ENCODE results near the gene ANKRD44. TPM values are rescaled to one million over a fixed set of nuclear protein-coding genes. Genes with fewer than 3 reads are reported as not detected.
A peak's percentile ranks its signal among the peaks of the same experiment; 100 is the strongest.
"Not testable (repeated sequence)": the region's sequence is repeated elsewhere in the genome, so short reads cannot be mapped to it uniquely, and the experiment has no call there.

The ANKRD44 gene
- total RNA-seq, 1 donor from 2014 or later: 9.7 TPM

GRCh38 chr2:197261808-197262226 is 48.8 kb downstream of the ANKRD44 start:
- DNase-seq (ENCODE audit: low read depth): no peak

DNA sequence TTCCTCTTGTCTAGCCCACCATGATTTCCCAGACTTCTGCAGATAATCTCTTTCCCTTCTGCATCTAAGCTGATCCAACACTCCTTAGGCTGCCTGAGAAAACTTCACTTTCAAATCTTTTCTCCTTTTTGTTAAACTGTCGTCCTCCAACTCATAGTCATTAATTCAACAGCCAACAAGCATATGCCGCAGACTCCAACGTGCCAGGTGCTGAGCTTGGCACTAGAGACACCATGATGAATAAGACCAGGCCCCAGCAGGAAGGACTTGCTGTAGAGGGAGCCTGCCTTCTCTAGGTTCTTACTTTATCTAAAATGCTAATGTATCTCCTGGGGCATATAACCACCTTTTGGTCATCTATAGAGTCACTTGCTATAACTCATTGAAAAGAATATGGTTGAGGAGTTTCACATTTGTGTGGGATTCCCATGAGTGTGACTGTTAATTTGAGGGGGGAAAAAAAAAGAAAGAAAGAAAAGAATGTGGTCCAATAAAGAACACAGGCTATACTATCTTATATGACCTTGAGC is 51.0 kb downstream of the ANKRD44 start:
- no peak for DNase-seq (ENCODE audit: low read depth)

DNA sequence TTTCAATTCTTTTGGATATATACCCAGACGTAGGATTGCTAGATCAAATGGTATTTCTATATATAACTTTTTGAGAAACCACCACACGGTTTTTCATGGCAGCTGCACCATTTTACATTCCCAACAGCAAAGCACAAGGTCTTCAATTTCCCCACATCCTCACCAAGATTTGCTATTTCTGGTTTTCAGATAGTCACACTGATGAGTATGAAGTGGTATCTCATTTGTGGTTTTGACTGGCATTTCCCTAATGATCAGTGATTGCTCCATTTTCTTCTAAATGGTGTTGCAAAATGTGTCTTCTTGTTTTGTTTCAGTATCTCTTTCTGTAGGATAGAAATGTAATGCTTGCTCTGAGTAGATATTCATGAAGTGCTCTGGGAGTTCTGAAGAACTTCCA is 52.0 kb downstream of the ANKRD44 start:
- DNase-seq (ENCODE audit: low read depth): peak; percentile 83

DNA sequence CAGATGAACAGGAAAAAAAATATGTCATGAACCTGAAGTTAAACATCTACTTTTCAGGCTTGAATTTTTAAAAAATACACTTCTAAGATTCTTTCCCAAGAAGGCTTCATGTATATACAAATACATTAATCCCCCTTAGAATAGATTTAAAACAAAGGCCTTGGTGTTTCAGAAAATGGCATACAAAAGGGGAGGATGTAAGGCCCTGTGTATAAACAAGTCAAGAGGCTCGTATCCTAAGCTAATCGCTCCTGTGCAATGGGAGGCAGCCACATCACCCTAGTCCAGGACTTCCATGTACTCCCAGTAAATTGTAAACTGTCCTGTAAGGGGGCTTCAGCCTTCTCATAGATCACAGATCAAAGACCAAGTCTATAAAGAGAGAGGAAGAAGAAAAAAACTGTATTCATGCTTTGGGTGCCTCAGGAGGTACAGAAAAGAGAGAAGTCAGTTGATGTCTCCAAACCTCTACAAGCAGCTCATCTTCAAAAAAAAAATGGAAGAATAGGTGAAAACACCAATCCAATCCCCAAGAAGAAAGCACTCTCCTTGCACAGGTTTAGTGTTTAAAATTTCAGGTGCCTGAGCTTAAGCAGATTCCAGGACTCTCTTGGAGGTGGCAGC is 53.9 kb downstream of the ANKRD44 start:
- DNase-seq (ENCODE audit: low read depth): no peak

- no peak for DNase-seq (ENCODE audit: low read depth)
Measured at GRCh38 chr2:197256021-197256420, 54.6 kb downstream of the ANKRD44 start.

DNA sequence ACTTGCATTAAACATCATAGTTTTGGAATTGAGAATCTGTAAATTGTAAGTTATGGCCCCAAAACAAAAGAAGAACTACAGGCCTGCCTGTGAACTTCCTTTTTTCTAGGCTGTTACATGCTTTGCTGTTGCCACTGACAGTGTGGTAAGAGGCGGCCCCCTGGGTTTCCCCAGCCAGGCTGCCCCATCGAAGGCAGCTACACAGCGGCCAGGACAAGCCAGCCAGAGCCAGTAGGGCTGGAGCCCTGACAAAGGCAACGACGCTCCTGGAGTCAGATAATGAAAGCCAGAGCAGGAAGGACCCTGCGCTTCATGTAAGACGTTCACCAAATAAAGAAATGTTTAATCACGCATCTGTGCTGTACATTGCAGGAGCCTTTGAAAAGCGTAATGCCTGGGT is 55.0 kb downstream of the ANKRD44 start:
- DNase-seq (ENCODE audit: low read depth): no peak

DNA sequence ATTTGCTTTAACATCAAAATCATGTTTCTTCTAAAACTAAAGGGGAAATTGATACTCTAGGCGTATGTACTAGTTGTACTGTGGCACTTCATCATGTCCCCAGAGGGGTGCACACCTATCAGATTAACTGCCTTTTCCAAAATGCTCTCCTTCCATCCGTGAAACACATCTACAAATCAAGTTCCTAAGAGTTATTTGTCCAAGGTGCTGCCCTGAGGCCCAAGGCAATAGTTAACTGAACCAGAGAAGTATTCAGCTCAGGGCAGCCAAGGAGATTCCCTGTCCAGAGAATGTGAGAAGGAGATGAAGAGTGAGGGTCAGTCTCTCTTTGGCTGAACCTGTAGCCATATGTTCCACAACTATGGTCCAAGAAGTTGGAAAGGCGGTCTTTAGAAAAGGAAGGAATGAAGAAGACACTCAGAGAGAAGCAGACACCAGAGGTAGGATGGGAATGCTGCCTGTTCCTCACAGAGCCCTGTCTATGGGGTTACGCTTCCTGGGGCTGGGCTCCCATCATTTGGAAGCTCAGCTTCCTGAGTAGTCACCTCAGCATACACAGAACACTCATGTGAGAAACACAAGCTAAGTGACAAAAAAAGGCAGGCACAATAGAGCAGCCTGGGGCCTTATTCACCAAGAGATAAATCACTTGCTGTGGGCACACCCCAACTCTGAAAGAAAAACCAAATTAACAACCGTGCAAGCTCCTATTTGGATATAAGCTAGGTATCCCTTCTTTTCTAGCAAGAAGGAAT is 55.6 kb downstream of the ANKRD44 start:
- no peak for DNase-seq (ENCODE audit: low read depth)

DNA sequence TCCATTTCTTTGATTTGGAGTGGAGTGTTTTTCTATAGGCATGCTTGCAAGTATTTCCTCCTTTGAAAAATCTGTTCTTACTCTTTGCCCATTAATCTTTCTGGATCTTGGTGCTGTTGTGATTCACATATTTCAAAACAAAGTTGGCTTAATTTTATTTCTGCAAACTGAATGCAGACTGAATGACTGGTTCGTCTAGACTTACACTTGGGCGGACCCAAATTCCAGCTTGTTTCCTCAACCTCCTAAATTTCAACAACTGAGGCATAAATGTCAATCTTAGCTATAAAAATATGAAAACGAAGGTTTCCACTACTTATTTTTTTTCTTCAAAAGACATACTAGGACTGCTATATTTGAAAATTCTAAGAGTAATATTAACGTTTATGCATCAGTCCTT is 59.0 kb downstream of the ANKRD44 start:
- DNase-seq (ENCODE audit: low read depth): no peak

DNA sequence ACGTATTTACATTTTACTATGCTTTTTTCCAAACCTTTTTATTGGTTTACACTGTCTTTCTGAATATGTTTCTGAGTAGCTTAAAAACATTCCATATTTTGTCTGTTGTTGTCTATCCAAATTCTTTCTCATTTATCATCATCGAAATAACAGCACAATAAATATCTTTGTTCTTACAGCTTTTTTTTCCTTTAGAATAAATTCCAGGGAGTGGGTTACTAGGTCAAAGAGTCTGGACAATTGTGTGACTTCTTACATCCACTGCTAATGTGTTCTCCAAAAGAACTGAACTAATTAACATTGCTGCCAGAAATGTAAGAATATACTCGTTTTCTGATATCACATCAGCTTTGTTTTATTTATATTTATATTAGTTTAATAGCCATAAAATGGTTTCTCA is 59.4 kb downstream of the ANKRD44 start:
- DNase-seq (ENCODE audit: low read depth): no peak

GRCh38 chr2:197250084-197250397 is 60.5 kb downstream of the ANKRD44 start:
- no peak for DNase-seq (ENCODE audit: low read depth)

GRCh38 chr2:197249381-197250083 is 61.0 kb downstream of the ANKRD44 start:
- DNase-seq (ENCODE audit: low read depth): no peak

DNA sequence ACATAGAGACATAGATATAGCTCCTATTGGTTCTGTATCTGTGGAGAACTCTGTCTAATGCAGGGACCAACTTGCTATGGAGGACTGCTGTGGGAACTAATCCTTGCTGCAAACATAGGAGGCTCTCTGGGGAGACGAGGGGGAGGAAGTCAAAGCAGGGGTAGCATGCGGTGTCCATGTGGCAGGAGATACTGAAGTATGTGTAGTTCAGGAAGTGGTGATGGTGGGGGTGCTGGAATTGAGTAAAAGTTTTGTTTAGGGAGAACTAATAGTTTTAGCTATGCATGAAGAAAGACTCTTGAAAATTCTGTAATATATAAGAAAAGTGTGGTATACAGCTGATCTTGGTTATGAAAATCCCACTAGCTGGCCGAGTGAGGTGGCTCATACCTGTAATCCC is 62.0 kb downstream of the ANKRD44 start:
- DNase-seq (ENCODE audit: low read depth): no peak

GRCh38 chr2:197248001-197248401 is 62.6 kb downstream of the ANKRD44 start:
- DNase-seq (ENCODE audit: low read depth): no peak

DNA sequence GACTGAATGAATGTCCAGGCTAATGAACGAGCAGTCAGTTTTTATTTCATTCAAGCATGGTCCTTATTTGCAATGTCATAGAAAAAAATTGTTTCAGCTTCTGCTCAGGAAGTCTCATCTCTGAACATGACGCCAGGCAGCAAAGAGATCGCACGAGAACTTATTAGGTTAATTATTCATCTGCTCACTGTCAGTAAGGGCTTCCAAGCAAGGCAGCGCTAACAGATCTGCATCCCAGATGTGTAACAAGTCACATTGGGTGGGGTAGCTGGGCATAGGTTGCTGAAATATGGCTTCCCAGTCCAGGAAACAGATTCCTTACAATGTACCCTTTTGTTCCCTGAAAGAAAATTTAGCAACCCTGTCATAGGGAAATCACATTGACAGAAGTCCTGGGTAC is 63.5 kb downstream of the ANKRD44 start:
- no peak for DNase-seq (ENCODE audit: low read depth)

DNA sequence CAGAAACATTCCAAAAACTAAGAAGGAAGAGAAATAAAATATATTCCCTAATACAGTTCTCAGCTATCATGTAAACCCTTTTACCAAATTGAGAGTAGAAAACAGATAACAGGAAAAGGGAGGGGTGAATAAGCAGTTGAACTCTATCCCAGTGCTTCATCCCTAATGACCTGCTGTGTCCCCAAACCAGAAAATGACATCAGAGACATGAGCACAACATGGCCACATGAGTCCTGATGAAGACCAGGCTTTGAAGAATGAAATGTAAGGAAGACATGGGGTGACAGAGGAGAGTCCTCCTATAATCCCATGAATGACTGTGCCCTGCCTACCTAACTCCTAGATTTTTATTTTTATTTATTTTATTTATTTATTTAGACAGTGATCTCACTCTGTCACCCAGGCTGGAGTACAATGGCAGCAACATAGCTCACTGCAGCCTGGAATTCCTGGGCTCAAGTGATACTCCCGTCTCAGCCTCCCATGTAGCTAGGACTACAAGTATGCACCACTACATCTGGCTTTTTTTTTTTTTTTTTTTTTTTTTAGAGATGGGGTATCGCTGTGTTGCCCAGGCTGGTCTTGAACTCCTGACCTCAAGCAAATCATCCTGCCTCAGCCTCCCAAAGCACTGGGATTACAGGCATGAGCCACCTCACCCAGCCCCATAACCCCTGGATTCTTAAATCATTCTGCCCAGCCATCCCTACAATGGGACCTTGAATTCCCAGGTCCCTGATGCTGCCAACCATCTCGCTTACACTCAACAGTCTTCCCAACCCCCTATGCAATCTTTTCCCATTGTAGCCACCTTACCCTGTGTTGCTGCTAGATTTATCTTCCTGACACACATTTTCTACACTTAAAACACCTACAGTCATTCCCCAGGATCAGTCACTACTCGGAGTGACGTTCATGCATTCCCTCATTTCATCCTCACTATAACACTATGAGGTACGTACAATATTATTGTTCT is 64.5 kb downstream of the ANKRD44 start:
- peak; percentile 28 for DNase-seq (ENCODE audit: low read depth)

- DNase-seq (ENCODE audit: low read depth): no peak
Measured at GRCh38 chr2:197244349-197244748, 66.2 kb downstream of the ANKRD44 start.

DNA sequence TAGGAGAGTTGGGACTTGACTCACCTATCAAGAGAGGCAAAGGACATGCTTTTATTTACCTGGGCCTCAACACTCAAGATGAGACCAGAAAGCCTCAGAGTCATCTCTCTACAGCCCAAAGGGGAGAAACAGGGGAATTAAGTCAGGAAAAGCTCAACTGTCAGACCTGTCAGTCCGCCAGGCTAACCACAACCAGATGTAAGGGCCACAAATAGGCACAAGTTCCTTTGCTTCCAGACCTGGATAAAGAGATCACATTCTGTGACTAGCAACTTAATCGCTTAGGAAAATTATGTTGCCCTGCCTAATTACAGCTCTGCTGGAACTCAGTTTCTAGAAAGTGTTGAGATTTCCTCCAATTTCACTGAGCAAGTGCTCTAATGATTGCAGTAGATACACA is 67.9 kb downstream of the ANKRD44 start:
- DNase-seq (ENCODE audit: low read depth): peak; percentile 57

DNA sequence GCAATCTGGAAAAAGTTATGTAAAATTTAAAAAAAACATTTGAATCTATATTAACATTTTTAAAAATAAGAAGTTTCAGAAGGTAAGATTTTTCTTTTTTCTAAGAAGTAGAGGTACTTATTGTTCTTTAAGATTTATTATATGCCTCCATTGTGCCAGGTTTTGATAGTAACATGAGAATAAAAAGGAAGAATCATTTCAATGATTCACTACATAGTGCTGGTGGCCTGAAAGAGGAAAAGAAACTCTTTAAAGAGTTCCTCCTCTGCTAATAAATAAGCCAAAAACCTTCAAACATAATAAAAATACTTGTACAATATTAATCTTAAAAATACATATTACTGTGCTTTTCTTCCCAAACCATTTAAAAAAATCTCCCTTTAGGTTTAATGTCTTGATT is 69.0 kb downstream of the ANKRD44 start:
- DNase-seq (ENCODE audit: low read depth): no peak

GRCh38 chr2:197241153-197241552 is 69.4 kb downstream of the ANKRD44 start:
- DNase-seq (ENCODE audit: low read depth): no peak

DNA sequence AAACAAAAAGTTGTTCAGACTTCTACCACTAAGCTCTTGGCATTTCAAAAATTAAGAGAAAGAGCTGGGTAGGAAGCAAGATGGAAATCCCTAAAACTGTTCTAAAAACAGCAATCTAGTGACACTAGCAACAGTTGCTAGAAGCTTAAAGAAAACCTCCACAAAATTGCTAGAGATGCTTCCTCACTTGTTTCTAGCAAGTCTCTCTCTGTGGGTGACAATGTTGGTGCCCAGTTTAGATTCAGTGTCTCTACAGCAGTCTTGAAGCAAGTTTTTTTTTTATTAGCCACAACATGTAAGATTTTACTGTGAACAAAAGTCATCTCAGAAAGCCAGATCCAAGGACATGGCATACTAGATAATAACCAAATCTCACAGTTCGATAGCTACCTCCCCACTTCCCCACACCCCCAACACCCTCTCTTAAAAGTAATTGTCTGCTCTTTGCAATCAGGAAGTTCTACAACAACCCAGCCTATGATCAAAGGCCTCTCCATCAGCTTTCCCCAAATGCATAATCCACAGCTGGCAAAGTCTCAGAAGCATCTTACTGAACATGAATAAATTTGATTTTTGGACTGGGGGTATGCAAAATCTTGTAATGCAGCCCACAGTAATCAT is 70.0 kb downstream of the ANKRD44 start:
- no peak for DNase-seq (ENCODE audit: low read depth)

DNA sequence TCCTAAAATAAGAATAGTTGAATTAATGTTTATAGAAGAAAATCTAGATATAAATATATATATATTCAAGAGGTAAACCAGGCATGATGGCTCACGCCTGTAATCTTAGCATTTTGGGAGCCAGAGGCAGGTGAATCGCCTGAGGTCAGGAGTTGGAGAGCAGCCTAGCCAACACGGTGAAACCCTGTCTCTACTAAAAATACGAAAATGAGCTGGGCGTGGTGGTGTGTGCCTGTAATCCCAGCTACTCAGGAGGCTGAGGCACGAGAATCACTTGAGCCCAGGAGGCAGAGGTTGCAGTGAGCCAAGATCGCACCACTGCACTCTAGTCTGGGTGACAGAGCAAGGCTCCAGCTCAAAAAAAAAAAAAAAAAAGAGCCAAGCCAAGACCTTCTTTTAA is 70.6 kb downstream of the ANKRD44 start:
- DNase-seq (ENCODE audit: low read depth): not testable (repeated sequence)

Data from myocyte (in vitro differentiated cells).